ENCODE results near the gene MIF4GD. TPM values are rescaled to one million over a fixed set of nuclear protein-coding genes. Genes with fewer than 3 reads are reported as not detected.

MIF4GD gene
- total RNA-seq, 2 donors from 2014 or later, result 18.5 to 19.2 TPM

DNA sequence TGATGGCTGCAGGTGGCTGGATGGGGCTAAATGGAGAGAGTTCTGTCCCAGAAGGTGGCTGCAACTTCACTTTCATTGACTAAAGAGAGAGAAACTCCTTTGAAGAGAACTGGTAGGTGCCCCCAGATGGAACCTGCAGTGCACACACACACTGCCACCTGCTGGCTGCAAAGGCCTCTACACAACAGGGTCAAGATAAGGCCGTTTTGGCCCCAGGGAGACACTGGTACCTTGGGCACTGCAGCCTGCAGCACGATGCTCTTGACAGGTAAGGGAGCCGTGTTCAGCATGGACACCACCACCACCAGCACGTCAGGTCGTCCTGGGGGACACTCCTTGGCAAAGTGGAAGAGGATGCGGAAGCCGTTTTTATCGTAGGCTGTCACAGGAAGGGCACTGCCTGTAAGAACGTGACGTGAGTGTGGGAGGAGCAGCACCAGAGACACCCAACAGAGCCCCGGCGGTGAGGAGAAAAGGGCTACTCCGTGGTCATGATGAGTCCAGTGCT, 32.3 kb downstream of the MIF4GD start:
- H3K9ac ChIP-seq (ENCODE audit: low read depth in 2 of 2, low read length in 2 of 2), result peak overlapping the region; percentile 4 to 37
- peak; percentile 44 for DNase-seq
- H3K36me3 ChIP-seq, result peaks cover 14% of the 10 kb centered on the region
- H3K27ac ChIP-seq, result no peak overlapping the region
- TF ChIP-seq, protein P1, sequence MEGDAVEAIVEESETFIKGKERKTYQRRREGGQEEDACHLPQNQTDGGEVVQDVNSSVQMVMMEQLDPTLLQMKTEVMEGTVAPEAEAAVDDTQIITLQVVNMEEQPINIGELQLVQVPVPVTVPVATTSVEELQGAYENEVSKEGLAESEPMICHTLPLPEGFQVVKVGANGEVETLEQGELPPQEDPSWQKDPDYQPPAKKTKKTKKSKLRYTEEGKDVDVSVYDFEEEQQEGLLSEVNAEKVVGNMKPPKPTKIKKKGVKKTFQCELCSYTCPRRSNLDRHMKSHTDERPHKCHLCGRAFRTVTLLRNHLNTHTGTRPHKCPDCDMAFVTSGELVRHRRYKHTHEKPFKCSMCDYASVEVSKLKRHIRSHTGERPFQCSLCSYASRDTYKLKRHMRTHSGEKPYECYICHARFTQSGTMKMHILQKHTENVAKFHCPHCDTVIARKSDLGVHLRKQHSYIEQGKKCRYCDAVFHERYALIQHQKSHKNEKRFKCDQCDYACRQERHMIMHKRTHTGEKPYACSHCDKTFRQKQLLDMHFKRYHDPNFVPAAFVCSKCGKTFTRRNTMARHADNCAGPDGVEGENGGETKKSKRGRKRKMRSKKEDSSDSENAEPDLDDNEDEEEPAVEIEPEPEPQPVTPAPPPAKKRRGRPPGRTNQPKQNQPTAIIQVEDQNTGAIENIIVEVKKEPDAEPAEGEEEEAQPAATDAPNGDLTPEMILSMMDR (IDR thresholded peaks at IDR 0.05), result peak; percentile 73
- H3K9me3 ChIP-seq, result no peaks in the 10 kb centered on the region
- no peak overlapping the region for H3K4me3 ChIP-seq
- H3K4me1 ChIP-seq, result no peaks in the 10 kb centered on the region
- H3K27me3 ChIP-seq, result no peaks in the 10 kb centered on the region
- intact Hi-C loops (cut with DNase I), result no loop called here

DNA sequence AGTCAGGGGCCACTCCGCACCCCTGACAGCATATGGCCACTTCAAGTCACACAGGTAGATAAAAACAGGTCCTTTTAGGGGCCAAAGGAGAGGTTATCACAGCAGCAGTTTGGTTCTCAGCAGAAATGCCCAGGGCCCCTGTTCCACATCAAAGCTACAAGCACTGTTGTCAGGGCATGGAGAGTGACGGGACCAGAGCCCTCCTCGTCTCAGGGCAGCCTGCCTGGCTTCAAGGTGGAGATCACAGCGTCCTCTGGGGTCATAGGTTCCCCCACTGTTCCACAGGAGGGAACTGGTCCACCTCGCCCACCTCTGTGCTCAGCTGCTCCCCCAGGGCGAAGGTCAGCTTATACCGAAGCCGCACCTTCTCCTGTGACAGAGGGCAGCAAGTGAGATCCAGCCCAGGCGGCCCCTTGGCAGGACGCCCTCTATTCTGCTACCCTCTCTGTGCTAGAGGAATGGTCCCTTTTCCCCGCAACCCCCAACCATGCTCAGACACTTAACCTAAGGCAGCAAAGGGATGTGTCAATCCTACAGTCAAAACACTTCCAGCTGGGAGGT, 32.9 kb downstream of the MIF4GD start:
- Histone ChIP-seq H3K27me3 (no peaks in the 10 kb centered on the region), H3K4me3 (no peak overlapping the region), H3K9ac (ENCODE audit: low read depth in 2 of 2, low read length in 2 of 2) (peak overlapping the region in 1 of 2 donors; percentile 4), H3K27ac (no peak overlapping the region), H3K36me3 (peaks cover 14% of the 10 kb centered on the region), H3K4me1 (no peaks in the 10 kb centered on the region), H3K9me3 (no peaks in the 10 kb centered on the region)
- intact Hi-C loops (cut with DNase I), result no loop called here
- TF ChIP-seq, protein P1 (IDR thresholded peaks at IDR 0.05), result no peak
- DNase-seq, result no peak

DNA sequence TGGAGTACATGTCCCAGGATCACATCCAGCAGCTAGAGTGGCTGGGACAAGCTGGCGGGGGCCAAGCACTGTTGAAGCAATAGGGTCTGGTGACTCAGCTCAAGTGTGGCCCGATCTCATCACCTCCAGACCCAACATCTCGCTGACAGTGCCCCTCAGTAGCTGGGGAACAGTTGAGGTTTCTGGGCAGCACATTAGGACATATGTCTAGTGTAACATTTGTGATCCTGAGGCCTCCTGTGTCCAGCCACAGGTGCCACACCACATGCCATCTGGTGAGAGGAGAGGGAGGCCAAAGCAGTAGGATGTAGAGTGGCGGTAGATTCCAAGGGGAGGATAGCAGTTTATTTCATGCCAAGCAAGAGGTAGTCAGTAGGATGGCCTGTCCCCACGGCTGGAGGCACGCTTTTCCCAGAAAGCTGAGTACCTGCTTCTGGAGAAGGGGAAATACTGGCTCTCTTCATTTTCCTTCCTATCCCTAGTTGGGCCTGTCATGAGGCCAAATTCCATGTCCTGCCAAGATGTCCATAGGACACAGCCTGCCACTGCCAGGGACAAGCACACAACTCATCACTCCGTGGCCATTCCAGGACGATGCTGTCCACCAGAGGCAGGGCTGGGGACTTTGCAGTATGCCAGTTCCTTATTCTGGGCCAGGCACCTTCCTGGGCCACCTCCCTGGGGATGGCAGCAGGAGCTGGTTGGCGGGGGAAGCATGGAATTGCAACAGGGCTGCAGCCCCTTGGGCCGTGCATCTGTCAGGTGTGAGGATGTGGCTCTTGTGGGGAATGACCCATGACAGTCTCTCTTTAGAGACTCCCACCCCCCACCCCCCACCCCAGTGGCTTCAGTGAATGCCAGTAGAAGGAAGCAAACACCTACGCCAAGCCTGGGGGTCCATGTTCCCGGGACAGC, 33.7 kb downstream of the MIF4GD start:
- H3K9ac ChIP-seq (ENCODE audit: low read depth in 2 of 2, low read length in 2 of 2), result no peak overlapping the region
- TF ChIP-seq, protein P1 (IDR thresholded peaks at IDR 0.05), result no peak
- H3K36me3 ChIP-seq, result peaks cover 14% of the 10 kb centered on the region
- H3K27me3 ChIP-seq, result no peaks in the 10 kb centered on the region
- H3K4me3 ChIP-seq, result no peak overlapping the region
- intact Hi-C loops (cut with DNase I), result no loop called here
- no peaks in the 10 kb centered on the region for H3K4me1 ChIP-seq
- no peak for DNase-seq
- H3K9me3 ChIP-seq, result no peaks in the 10 kb centered on the region
- H3K27ac ChIP-seq, result no peak overlapping the region

DNA sequence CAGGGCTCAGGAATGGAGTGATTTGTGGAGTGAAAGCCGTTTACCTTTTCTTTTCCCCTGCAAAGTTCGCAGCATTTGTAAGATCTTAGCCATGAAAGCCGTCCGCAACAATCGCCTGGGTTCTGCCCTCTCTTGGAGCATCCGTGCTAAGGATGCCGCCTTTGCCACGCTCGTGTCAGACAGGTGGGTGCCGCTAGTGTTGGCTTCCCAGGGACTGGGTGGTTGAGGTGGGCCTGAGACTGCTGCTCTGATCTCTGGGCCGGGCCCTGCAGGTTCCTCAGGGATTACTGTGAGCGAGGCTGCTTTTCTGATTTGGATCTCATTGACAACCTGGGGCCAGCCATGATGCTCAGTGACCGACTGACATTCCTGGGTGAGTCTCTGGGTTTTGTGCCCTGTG, 38.2 kb downstream of the MIF4GD start:
- intact Hi-C loops (cut with DNase I), result no loop called here
- peaks cover 9% of the 10 kb centered on the region for H3K36me3 ChIP-seq
- no peak for DNase-seq

DNA sequence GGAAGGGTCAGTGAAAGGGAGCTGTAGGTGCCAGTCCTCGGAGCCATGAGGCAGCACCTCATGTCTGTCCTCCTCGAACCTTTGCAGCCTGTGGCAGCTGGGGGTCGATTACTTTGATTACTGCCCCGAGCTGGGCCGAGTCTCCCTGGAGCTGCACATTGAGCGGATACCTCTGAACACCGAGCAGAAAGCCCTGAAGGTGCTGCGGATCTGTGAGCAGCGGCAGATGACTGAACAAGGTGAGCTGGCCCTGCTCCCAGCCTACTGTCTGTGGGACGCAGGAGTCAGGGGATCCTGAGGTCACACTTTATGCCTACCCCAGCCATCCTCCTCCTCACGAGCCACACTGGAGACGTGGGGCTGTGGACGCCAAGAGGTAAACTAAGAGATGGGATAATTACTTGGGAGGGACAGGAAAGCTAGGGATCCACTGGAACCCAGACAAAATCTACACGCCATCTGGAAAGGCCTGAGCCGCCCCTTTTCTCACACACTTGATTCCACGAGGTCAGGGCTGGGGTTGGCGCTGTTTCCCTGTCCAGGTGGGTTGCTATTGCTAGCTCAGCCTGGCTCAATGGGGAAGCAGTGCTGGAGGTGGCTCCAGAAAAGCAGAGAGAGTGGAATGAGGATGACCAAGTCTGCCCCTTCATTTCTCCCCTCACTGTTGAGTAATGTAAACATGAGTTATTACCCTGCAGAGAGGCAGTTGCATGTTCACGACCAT, 39.1 kb downstream of the MIF4GD start:
- Histone ChIP-seq H3K36me3 (peaks cover 8% of the 10 kb centered on the region), H3K4me1 (no peaks in the 10 kb centered on the region), H3K27me3 (no peaks in the 10 kb centered on the region), H3K4me3 (no peak overlapping the region), H3K27ac (no peak overlapping the region), H3K9ac (ENCODE audit: low read depth in 2 of 2, low read length in 2 of 2) (no peak overlapping the region), H3K9me3 (no peaks in the 10 kb centered on the region)
- intact Hi-C loops (cut with DNase I), result no loop called here
- TF ChIP-seq, protein P1 (IDR thresholded peaks at IDR 0.05), result no peak
- DNase-seq, result no peak

More for the DNA sequence above, 38.2 kb downstream of the MIF4GD start:
- no peak overlapping the region for H3K27ac ChIP-seq
- no peak overlapping the region for H3K9ac ChIP-seq (ENCODE audit: low read depth in 2 of 2, low read length in 2 of 2)
- no peaks in the 10 kb centered on the region for H3K4me1 ChIP-seq
- no peaks in the 10 kb centered on the region for H3K9me3 ChIP-seq
- H3K4me3 ChIP-seq, result no peak overlapping the region
- H3K27me3 ChIP-seq, result no peaks in the 10 kb centered on the region
- TF ChIP-seq, protein P1 (IDR thresholded peaks at IDR 0.05), result no peak

All from colonic mucosa (tissue), 4 donors.